Measurements from ENCODE around the gene TMCO2. TPM values are rescaled to one million over a fixed set of nuclear protein-coding genes. Genes with fewer than 3 reads are reported as not detected.

The TMCO2 gene
- total and polyA plus RNA-seq, 3 donors from 2014 or later = 35.2 to 198 (median 81.5) TPM

GRCh38 chr1:40248412-40248811 is 675 bp downstream of the TMCO2 start:
- no peak overlapping the region for H3K4me3 ChIP-seq
- H3K9me3 ChIP-seq = no peaks in the 10 kb centered on the region
- intact Hi-C loops (cut with DNase I; ENCODE audit: low total_unique reads) = no loop called here
- H3K27me3 ChIP-seq = no peaks in the 10 kb centered on the region
- no peaks in the 10 kb centered on the region for H3K4me1 ChIP-seq
- H3K36me3 ChIP-seq (ENCODE audit: low read depth, missing control alignments) = no peaks in the 10 kb centered on the region
- no peak for DNase-seq
- TF ChIP-seq POLR2A (IDR thresholded peaks at IDR 0.05) = no peak
- no peak for TF ChIP-seq CTCF (IDR thresholded peaks at IDR 0.05)
- no peak overlapping the region for H3K27ac ChIP-seq

- Histone ChIP-seq H3K27ac (no peak overlapping the region), H3K9me3 (no peaks in the 10 kb centered on the region), H3K4me1 (peaks cover 4% of the 10 kb centered on the region), H3K4me3 (no peak overlapping the region), H3K27me3 (no peaks in the 10 kb centered on the region), H3K36me3 (ENCODE audit: low read depth, missing control alignments) (no peaks in the 10 kb centered on the region)
- WGBS, 2 donors = 80 to 85% methylated on average over 4 of the region's 4 CpGs
- no peak for DNase-seq
- intact Hi-C loops (cut with DNase I; ENCODE audit: low total_unique reads) = no loop called here
- no peak for TF ChIP-seq CTCF (IDR thresholded peaks at IDR 0.05)
- TF ChIP-seq POLR2A (IDR thresholded peaks at IDR 0.05) = no peak
Observed at GRCh38 chr1:40251456-40251855, 3.7 kb downstream of the TMCO2 start.

- DNase-seq = no peak
Observed at GRCh38 chr1:40252601-40253000, 4.9 kb downstream of the TMCO2 start.

GRCh38 chr1:40255231-40255630 is 7.5 kb downstream of the TMCO2 start:
- no peak for TF ChIP-seq CTCF (IDR thresholded peaks at IDR 0.05)
- no peak for DNase-seq
- no peaks in the 10 kb centered on the region for H3K36me3 ChIP-seq (ENCODE audit: low read depth, missing control alignments)
- H3K4me1 ChIP-seq = peaks cover 15% of the 10 kb centered on the region
- no peak overlapping the region for H3K27ac ChIP-seq
- no peaks in the 10 kb centered on the region for H3K27me3 ChIP-seq
- intact Hi-C loops (cut with DNase I; ENCODE audit: low total_unique reads) = no loop called here
- H3K4me3 ChIP-seq = no peak overlapping the region
- H3K9me3 ChIP-seq = no peaks in the 10 kb centered on the region

More at GRCh38 chr1:40252601-40253000, 4.9 kb downstream of the TMCO2 start:
- whole genome bisulfite sequencing, 2 donors = 77 to 87% methylated on average over 2 of the region's 2 CpGs
- TF ChIP-seq POLR2A (IDR thresholded peaks at IDR 0.05) (no peak), CTCF (IDR thresholded peaks at IDR 0.05) (no peak)
- Histone ChIP-seq H3K36me3 (ENCODE audit: low read depth, missing control alignments) (no peaks in the 10 kb centered on the region), H3K9me3 (no peaks in the 10 kb centered on the region), H3K27ac (no peak overlapping the region), H3K4me3 (no peak overlapping the region), H3K27me3 (no peaks in the 10 kb centered on the region), H3K4me1 (peaks cover 9% of the 10 kb centered on the region)
- intact Hi-C loops (cut with DNase I; ENCODE audit: low total_unique reads) = no loop called here

GRCh38 chr1:40256401-40257084 is 8.8 kb downstream of the TMCO2 start:
- Histone ChIP-seq H3K9me3 (no peaks in the 10 kb centered on the region), H3K27me3 (no peaks in the 10 kb centered on the region), H3K36me3 (ENCODE audit: low read depth, missing control alignments) (no peaks in the 10 kb centered on the region), H3K4me1 (peaks cover 15% of the 10 kb centered on the region), H3K4me3 (peak overlapping the region; percentile 88 to 92), H3K27ac (peak overlapping the region; percentile 89 to 95)
- WGBS, 2 donors = 54% methylated on average over 6 of the region's 6 CpGs
- TF ChIP-seq POLR2A (IDR thresholded peaks at IDR 0.05) (no peak), CTCF (IDR thresholded peaks at IDR 0.05) (no peak)
- no peak for DNase-seq
- intact Hi-C loops (cut with DNase I; ENCODE audit: low total_unique reads) = no loop called here

All from testis (tissue), 3 donors.